H1 (cell line): ENCODE data around the gene CSNK1A1. TPM values are rescaled to one million over a fixed set of nuclear protein-coding genes. Genes with fewer than 3 reads are reported as not detected.

Experiments used
- CTCF ChIA-PET: fragments of 300-600 bp; sonication (Branson Sonifier 250); formaldehyde crosslinking; loops from one replicate; lab custom pipeline; 2021; ENCODE audit not compliant: partially characterized antibody; lab: Charles Lee
- POLR2A ChIA-PET: fragments of 300-600 bp; sonication (Branson Sonifier 250); formaldehyde crosslinking; loops from one replicate; lab custom pipeline; 2021; ENCODE audit warnings: inconsistent platforms; ENCODE audit not compliant: partially characterized antibody; lab: Charles Lee
- DNase-seq, 2 experiments: peaks; one replicate each; pipeline versions ENCODE4 v3.0.0 to v3.0.0-alpha.2; 2010 to 2022; ENCODE audit warnings: low spot score in 2 of 2, low read depth in 1 of 2, mixed read lengths in 1 of 2
- FAIRE-seq: peaks from 2 replicates; lab custom pipeline; 2011; peaks lifted over from hg19 to GRCh38; lab: Jason Lieb, UNC
- H2AFZ ChIP-seq: 2 replicates; pipeline ENCODE4 v1.8.1; 2012; ENCODE audit warnings: low read length, inconsistent platforms
- H2AK5ac ChIP-seq: 2 replicates; pipeline ENCODE4 v1.6.1; 2013; ENCODE audit warnings: low read depth, low read length
- H2BK120ac ChIP-seq: replicated peaks from 2 replicates; pipeline ENCODE3; 2013; ENCODE audit warnings: low read depth, low read length, inconsistent platforms
- H2BK12ac ChIP-seq: 2 replicates; pipeline ENCODE4 v1.6.1; 2013; ENCODE audit warnings: low read depth, low read length
- H2BK15ac ChIP-seq: 2 replicates; pipeline ENCODE4 v1.6.1; 2013; ENCODE audit warnings: low read length
- H2BK20ac ChIP-seq: 2 replicates; pipeline ENCODE4 v1.6.1; 2013; ENCODE audit warnings: low read length
- H2BK5ac ChIP-seq: 2 replicates; pipeline ENCODE4 v1.6.1; 2013; ENCODE audit warnings: low read depth, low read length
- H3K14ac ChIP-seq: 2 replicates; pipeline ENCODE4 v1.6.1; 2013; ENCODE audit warnings: inconsistent platforms; ENCODE audit not compliant: insufficient read length
- H3K18ac ChIP-seq: 2 replicates; pipeline ENCODE4 v1.6.1; 2013; ENCODE audit warnings: low read length; ENCODE audit errors: extremely low read depth
- H3K23ac ChIP-seq: 2 replicates; pipeline ENCODE4 v1.6.1; 2013; ENCODE audit warnings: inconsistent platforms; ENCODE audit not compliant: insufficient read length
- H3K23me2 ChIP-seq: 2 replicates; pipeline ENCODE4 v1.6.1; 2013; ENCODE audit warnings: low read depth, low read length
- H3K27ac ChIP-seq: 2 replicates; pipeline ENCODE4 v1.6.1; 2011; ENCODE audit warnings: low read depth, low read length, inconsistent platforms
- H3K27me3 ChIP-seq, 4 experiments: replicated peaks in 1 of 4; 1 replicate in 1 of 4; 2 replicates in 3 of 4; pipeline versions ENCODE4 v1.6.1 to v1.8.1; 2011 to 2013; ENCODE audit warnings: low read length in 3 of 4, mild to moderate bottlenecking in 3 of 4, inconsistent platforms in 2 of 4, mixed read lengths in 2 of 4, moderate library complexity in 1 of 4; ENCODE audit not compliant: control insufficient read depth in 3 of 4, insufficient read depth in 3 of 4; ENCODE audit errors: extremely low read depth in 1 of 4
- H3K36me3 ChIP-seq, 4 experiments: 2 replicates each; pipeline versions ENCODE4 v1.6.1 to v1.8.1; 2011 to 2013; ENCODE audit warnings: mild to moderate bottlenecking in 4 of 4, low read length in 3 of 4, moderate library complexity in 2 of 4, control low read depth in 1 of 4, inconsistent platforms in 1 of 4; ENCODE audit not compliant: insufficient read depth in 4 of 4, control insufficient read depth in 2 of 4
- H3K4ac ChIP-seq: replicated peaks from 2 replicates; pipeline ENCODE3; 2013; ENCODE audit warnings: low read length, low read depth, mixed read lengths, inconsistent platforms; ENCODE audit not compliant: insufficient read length
- H3K4me1 ChIP-seq, 4 experiments: replicated peaks in 1 of 4; 1 replicate in 1 of 4; 2 replicates in 3 of 4; pipeline versions ENCODE4 v1.6.1 to v1.8.1; 2011 to 2013; ENCODE audit warnings: low read length in 3 of 4, inconsistent platforms in 2 of 4, mixed read lengths in 1 of 4; ENCODE audit not compliant: insufficient read depth in 4 of 4, control insufficient read depth in 3 of 4
- H3K4me2 ChIP-seq, 2 experiments: 2 replicates each; pipeline versions ENCODE4 v1.6.1 to v1.8.1; 2011 to 2013; ENCODE audit warnings: low read depth in 2 of 2, low read length in 2 of 2, control low read depth in 1 of 2, inconsistent platforms in 1 of 2, mild to moderate bottlenecking in 1 of 2; ENCODE audit not compliant: insufficient read depth in 1 of 2
- H3K4me3 ChIP-seq, 4 experiments: fragments of 200-600, 300-600 bp in 1 of 4; sonication (generic), shearing (Covaris generic), sonication (Bioruptor Twin) in 1 of 4; 2 replicates each; pipeline versions ENCODE4 v1.5.1 to v1.8.1; 2011 to 2016; ENCODE audit warnings: low read length in 4 of 4, low read depth in 3 of 4, control low read depth in 2 of 4, inconsistent platforms in 2 of 4, mild to moderate bottlenecking in 2 of 4, mixed read lengths in 1 of 4, moderate library complexity in 1 of 4; ENCODE audit not compliant: insufficient read depth in 2 of 4; ENCODE audit errors: extremely low read depth in 1 of 4
- H3K56ac ChIP-seq: replicated peaks from 2 replicates; pipeline ENCODE3; 2013; ENCODE audit warnings: low read depth, mild to moderate bottlenecking, mixed read lengths, low read length, inconsistent platforms; ENCODE audit not compliant: insufficient read length
- H3K79me1 ChIP-seq: 2 replicates; pipeline ENCODE4 v1.6.1; 2013; ENCODE audit warnings: low read depth, low read length, control low read depth
- H3K79me2 ChIP-seq, 2 experiments: 2 replicates each; pipeline versions ENCODE4 v1.6.1 to v1.8.1; 2012 to 2013; ENCODE audit warnings: low read length in 2 of 2, mild to moderate bottlenecking in 2 of 2, inconsistent platforms in 1 of 2; ENCODE audit not compliant: insufficient read depth in 2 of 2, control insufficient read depth in 1 of 2
- H3K9ac ChIP-seq, 4 experiments: replicated peaks in 1 of 4; 1 replicate in 1 of 4; 2 replicates in 3 of 4; pipeline versions ENCODE4 v1.6.1 to v1.8.1; 2011 to 2013; ENCODE audit warnings: low read depth in 3 of 4, low read length in 3 of 4, control low read depth in 2 of 4, mild to moderate bottlenecking in 2 of 4, moderate library complexity in 2 of 4, inconsistent platforms in 1 of 4; ENCODE audit errors: extremely low read depth in 1 of 4
- H3K9me3 ChIP-seq, 2 experiments: 2 replicates each; pipeline versions ENCODE4 v1.6.1 to v1.8.1; 2012 to 2013; ENCODE audit warnings: mild to moderate bottlenecking in 2 of 2, moderate library complexity in 2 of 2, control low read depth in 1 of 2, inconsistent platforms in 1 of 2, low read depth in 1 of 2, low read length in 1 of 2, mixed read lengths in 1 of 2; ENCODE audit not compliant: insufficient read depth in 2 of 2
- H4K20me1 ChIP-seq, 2 experiments: replicated peaks in 1 of 2; 2 replicates each; pipeline versions ENCODE3 to v1.8.1; 2011 to 2013; ENCODE audit warnings: inconsistent platforms in 2 of 2, low read length in 2 of 2, mild to moderate bottlenecking in 1 of 2; ENCODE audit not compliant: insufficient read depth in 2 of 2, control insufficient read depth in 1 of 2
- H4K5ac ChIP-seq: 2 replicates; pipeline ENCODE4 v1.6.1; 2013; ENCODE audit warnings: low read length, low read depth, mixed read lengths, inconsistent platforms; ENCODE audit not compliant: insufficient read length
- H4K8ac ChIP-seq: 2 replicates; pipeline ENCODE4 v1.8.0; 2013; ENCODE audit warnings: mild to moderate bottlenecking, moderate library complexity, low read length, inconsistent platforms; ENCODE audit not compliant: insufficient read depth; ENCODE audit errors: extremely low read depth
- H4K91ac ChIP-seq: replicated peaks from 2 replicates; pipeline ENCODE3; 2013; ENCODE audit warnings: low read length, mixed read lengths, inconsistent platforms; ENCODE audit not compliant: insufficient read length
- CBX5 ChIP-seq: fragments of 300-800, 300-1000 bp; sonication (generic); IDR thresholded peaks from 2 replicates; pipeline ENCODE4 v1.7.1; 2016; ENCODE audit warnings: antibody characterized with exemption, low read length, low read depth
- CBX8 ChIP-seq: fragments of 300-800, 300-1000 bp; sonication (generic); IDR thresholded peaks from 2 replicates; pipeline ENCODE4 v1.7.1; 2016; ENCODE audit warnings: low read depth, low read length, borderline replicate concordance
- CHD2 ChIP-seq: IDR thresholded peaks from 2 replicates; pipeline ENCODE4 v1.6.1; 2012; ENCODE audit warnings: low read length, improper control_type of control experiment
- CTBP2 ChIP-seq: IDR thresholded peaks from 2 replicates; pipeline ENCODE4 v1.7.0; 2011; ENCODE audit warnings: borderline replicate concordance, mild to moderate bottlenecking, moderate library complexity, mixed read lengths, low read length; ENCODE audit not compliant: insufficient read depth, insufficient read length
- EP300 ChIP-seq, 2 experiments: IDR thresholded peaks; 1 replicate in 1 of 2; 2 replicates in 1 of 2; pipeline ENCODE4 v1.6.1; 2011 to 2012; ENCODE audit warnings: low read depth in 2 of 2, low read length in 2 of 2, mild to moderate bottlenecking in 2 of 2, borderline replicate concordance in 1 of 2, inconsistent platforms in 1 of 2, moderate library complexity in 1 of 2
- JUND ChIP-seq: IDR thresholded peaks from 2 replicates; pipeline ENCODE4 v1.6.1; 2011; ENCODE audit warnings: mild to moderate bottlenecking, improper control_type of control experiment, low read length
- POLR2AphosphoS5 ChIP-seq: IDR thresholded peaks from 2 replicates; pipeline ENCODE4 v1.6.1; 2011; ENCODE audit warnings: low read depth, low read length
- RNF2 ChIP-seq: fragments of 200-900, 300-1000 bp; sonication (generic); IDR thresholded peaks from 2 replicates; pipeline ENCODE4 v1.7.1; 2016; ENCODE audit warnings: borderline replicate concordance, low read depth, mild to moderate bottlenecking, antibody characterized with exemption, low read length; ENCODE audit not compliant: poor library complexity, severe bottlenecking; ENCODE audit errors: missing control alignments
- SAP30 ChIP-seq: fragments of 300-600 bp; sonication (generic); IDR thresholded peaks from 2 replicates; pipeline ENCODE4 v1.7.1; 2012; ENCODE audit warnings: low read length, moderate library complexity, mild to moderate bottlenecking, inconsistent platforms; ENCODE audit not compliant: insufficient read depth, insufficient replicate concordance
- SIX5 ChIP-seq: IDR thresholded peaks from 2 replicates; pipeline ENCODE4 v1.6.1; 2011; ENCODE audit warnings: mild to moderate bottlenecking, low read depth, low read length
- SP1 ChIP-seq: IDR thresholded peaks from 2 replicates; pipeline ENCODE4 v1.6.1; 2011; ENCODE audit warnings: low read depth, low read length
- SRF ChIP-seq: IDR thresholded peaks from 2 replicates; pipeline ENCODE4 v1.6.1; 2011; ENCODE audit warnings: mild to moderate bottlenecking, low read depth, low read length, moderate library complexity
- SUZ12 ChIP-seq: fragments of 200-600 bp; sonication (generic); IDR thresholded peaks from 2 replicates; pipeline ENCODE4 v1.6.1; 2012; ENCODE audit warnings: mild to moderate bottlenecking, inconsistent platforms, low read length, moderate library complexity, mixed read lengths
- TEAD4 ChIP-seq: IDR thresholded peaks from 2 replicates; pipeline ENCODE4 v1.6.1; 2012; ENCODE audit warnings: low read depth, low read length, inconsistent platforms, mixed read lengths
- YY1 ChIP-seq: IDR thresholded peaks from 2 replicates; pipeline ENCODE4 v1.6.1; 2011; ENCODE audit warnings: low read depth, mild to moderate bottlenecking, low read length
- WGBS, 2 experiments: shearing (Covaris generic) in 1 of 2; methylation state at CpG; one replicate each; pipeline versions ENCODE4 v1.1.6 to v1.1.7; 2013 to 2015; ENCODE audit warnings: low lambda C conversion rate in 2 of 2, mixed read lengths in 2 of 2, inconsistent platforms in 1 of 2, low coverage in 1 of 2, missing lambda C conversion rate in 1 of 2; ENCODE audit not compliant: insufficient replicate concordance in 2 of 2, insufficient coverage in 1 of 2, insufficient read length in 1 of 2; ENCODE audit errors: extremely low coverage in 1 of 2, missing lambda C conversion rate in 1 of 2; 5-methylcytosine and 5-hydroxymethylcytosine counted together
- polyA plus RNA-seq, 7 experiments: library from polyadenylated mRNA; depleted of rRNA in 3 of 7; stranded (reverse) in 5 of 7; unstranded in 2 of 7; fragments of >200 nt in 5 of 7; fragments of 200-250 nt in 2 of 7; gene quantifications; 1 replicate in 5 of 7; 2 replicates in 1 of 7; 4 replicates in 1 of 7; pipeline versions ENCODE4 v1.2.1 to v1.2.3, GENCODE V29; 2011 to 2013; ENCODE audit warnings: missing spikeins in 2 of 7, mixed read lengths in 2 of 7
- total RNA-seq: library from RNA; stranded (reverse); fragmentation: NEBNext Ultra II Directional; extraction: Animal tissue kit (Norgen Biotek cat#: 25700); gene quantifications from 2 replicates; pipeline ENCODE4 v1.2.1, GENCODE V29; 2021

The CSNK1A1 gene
- total and polyA plus RNA-seq, 2 of the 8 experiments (the other 6 are each of a cell fraction or from before 2014, with no cell fraction given), result 61.2 to 244 TPM

- 89% methylated on average over 3 of the region's 5 CpGs; no CpG with 5 or more reads in 1 of the 2 experiments for WGBS, 2 experiments
- Histone ChIP-seq H2BK15ac (no peak overlapping the region), H2BK5ac (no peak overlapping the region), H3K27me3 (no peaks in the 10 kb centered on the region), H3K4me3 (no peak overlapping the region), H3K9me3 (no peaks in the 10 kb centered on the region), H3K4me2 (no peak overlapping the region), H3K14ac (no peak overlapping the region), H3K9ac (no peak overlapping the region), H3K79me1 (no peaks in the 10 kb centered on the region), H4K20me1 (no peaks in the 10 kb centered on the region), H2BK120ac (no peak overlapping the region), H3K79me2 (no peaks in the 10 kb centered on the region), H3K4me1 (no peaks in the 10 kb centered on the region), H2BK20ac (no peak overlapping the region), H2AFZ (no peak overlapping the region), H3K23me2 (no peaks in the 10 kb centered on the region), H4K8ac (no peak overlapping the region), H3K56ac (no peak overlapping the region), H3K36me3 (no peaks in the 10 kb centered on the region), H2BK12ac (no peak overlapping the region), H3K4ac (no peak overlapping the region), H2AK5ac (no peak overlapping the region), H4K5ac (no peak overlapping the region), H3K23ac (no peak overlapping the region), H3K18ac (no peak overlapping the region), H4K91ac (no peak overlapping the region), H3K27ac (no peak overlapping the region)
- DNase-seq (no peak), FAIRE-seq (no peak)
- CTCF ChIA-PET, result interaction anchor here (0.6 to 0.7 kb wide), 3 partner anchors 9 to 88 kb away, joined by 3 read pairs; no protein-coding TSS in a partner anchor
- POLR2A ChIA-PET, result interaction anchor here (0.7 kb wide), 1 partner anchor 54 kb away, joined by 3 read pairs; no protein-coding TSS in a partner anchor
- TF ChIP-seq SUZ12, result no peak
- no peak for TF ChIP-seq CHD2
- TF ChIP-seq CBX8, result no peak
- TF ChIP-seq TEAD4, result no peak
- TF ChIP-seq SP1, result no peak
- no peak for TF ChIP-seq EP300 (IDR thresholded peaks at IDR 0.05; ENCODE audit: borderline replicate concordance in 1 of 2, low read depth in 2 of 2, low read length in 2 of 2)
- TF ChIP-seq POLR2AphosphoS5, result no peak
- TF ChIP-seq RNF2, result no peak
- no peak for TF ChIP-seq SAP30
- TF ChIP-seq CBX5, result no peak
- TF ChIP-seq YY1, result no peak
- TF ChIP-seq JUND, result no peak
- TF ChIP-seq SIX5, result no peak
- TF ChIP-seq CTBP2, result no peak
- no peak for TF ChIP-seq SRF
Observed at GRCh38 chr5:149459891-149460290, 91.3 kb downstream of the CSNK1A1 start.
